Measurements from ENCODE around the gene AXIN1. TPM values are rescaled to one million over a fixed set of nuclear protein-coding genes. Genes with fewer than 3 reads are reported as not detected.

The AXIN1 gene
- total RNA-seq, 2 donors from 2014 or later, result 31.2 to 35.2 TPM

- no peaks in the 10 kb centered on the region for H3K9me3 ChIP-seq
- intact Hi-C loops (cut with DNase I), result no loop called here
- no peak overlapping the region for H3K27ac ChIP-seq
- peaks cover 5 to 6% of the 10 kb centered on the region in 2 donors for H3K36me3 ChIP-seq
- no peak for DNase-seq (ENCODE audit: low spot score)
- TF ChIP-seq POLR2AphosphoS5 (IDR thresholded peaks at IDR 0.05), result no peak
- no peak for TF ChIP-seq POLR2A (IDR thresholded peaks at IDR 0.05)
- TF ChIP-seq, protein P1, sequence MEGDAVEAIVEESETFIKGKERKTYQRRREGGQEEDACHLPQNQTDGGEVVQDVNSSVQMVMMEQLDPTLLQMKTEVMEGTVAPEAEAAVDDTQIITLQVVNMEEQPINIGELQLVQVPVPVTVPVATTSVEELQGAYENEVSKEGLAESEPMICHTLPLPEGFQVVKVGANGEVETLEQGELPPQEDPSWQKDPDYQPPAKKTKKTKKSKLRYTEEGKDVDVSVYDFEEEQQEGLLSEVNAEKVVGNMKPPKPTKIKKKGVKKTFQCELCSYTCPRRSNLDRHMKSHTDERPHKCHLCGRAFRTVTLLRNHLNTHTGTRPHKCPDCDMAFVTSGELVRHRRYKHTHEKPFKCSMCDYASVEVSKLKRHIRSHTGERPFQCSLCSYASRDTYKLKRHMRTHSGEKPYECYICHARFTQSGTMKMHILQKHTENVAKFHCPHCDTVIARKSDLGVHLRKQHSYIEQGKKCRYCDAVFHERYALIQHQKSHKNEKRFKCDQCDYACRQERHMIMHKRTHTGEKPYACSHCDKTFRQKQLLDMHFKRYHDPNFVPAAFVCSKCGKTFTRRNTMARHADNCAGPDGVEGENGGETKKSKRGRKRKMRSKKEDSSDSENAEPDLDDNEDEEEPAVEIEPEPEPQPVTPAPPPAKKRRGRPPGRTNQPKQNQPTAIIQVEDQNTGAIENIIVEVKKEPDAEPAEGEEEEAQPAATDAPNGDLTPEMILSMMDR (IDR thresholded peaks at IDR 0.05), result no peak
- H3K4me1 ChIP-seq (replicated peaks), result no peaks in the 10 kb centered on the region
- no peak overlapping the region for H3K4me3 ChIP-seq
- H3K27me3 ChIP-seq (replicated peaks; ENCODE audit: insufficient read depth), result no peaks in the 10 kb centered on the region
- 91% methylated on average over 32 of the region's 32 CpGs for WGBS
These were observed 59.3 kb downstream of the AXIN1 start for GRCh38 chr16:293043-293775.

GRCh38 chr16:291539-291938, 61.0 kb downstream of the AXIN1 start:
- peaks cover 5 to 6% of the 10 kb centered on the region in 2 donors for H3K36me3 ChIP-seq
- H3K4me3 ChIP-seq, result no peak overlapping the region
- intact Hi-C loops (cut with DNase I), result no loop called here
- no peaks in the 10 kb centered on the region for H3K4me1 ChIP-seq (replicated peaks)
- no peaks in the 10 kb centered on the region for H3K9me3 ChIP-seq
- no peak overlapping the region for H3K27ac ChIP-seq
- no peak for DNase-seq (ENCODE audit: low spot score)
- 96% methylated on average over 16 of the region's 17 CpGs for WGBS
- no peaks in the 10 kb centered on the region for H3K27me3 ChIP-seq (replicated peaks; ENCODE audit: insufficient read depth)
- no peak for TF ChIP-seq POLR2A (IDR thresholded peaks at IDR 0.05)
- TF ChIP-seq POLR2AphosphoS5 (IDR thresholded peaks at IDR 0.05), result no peak
- TF ChIP-seq, protein P1 (IDR thresholded peaks at IDR 0.05), result no peak

DNA sequence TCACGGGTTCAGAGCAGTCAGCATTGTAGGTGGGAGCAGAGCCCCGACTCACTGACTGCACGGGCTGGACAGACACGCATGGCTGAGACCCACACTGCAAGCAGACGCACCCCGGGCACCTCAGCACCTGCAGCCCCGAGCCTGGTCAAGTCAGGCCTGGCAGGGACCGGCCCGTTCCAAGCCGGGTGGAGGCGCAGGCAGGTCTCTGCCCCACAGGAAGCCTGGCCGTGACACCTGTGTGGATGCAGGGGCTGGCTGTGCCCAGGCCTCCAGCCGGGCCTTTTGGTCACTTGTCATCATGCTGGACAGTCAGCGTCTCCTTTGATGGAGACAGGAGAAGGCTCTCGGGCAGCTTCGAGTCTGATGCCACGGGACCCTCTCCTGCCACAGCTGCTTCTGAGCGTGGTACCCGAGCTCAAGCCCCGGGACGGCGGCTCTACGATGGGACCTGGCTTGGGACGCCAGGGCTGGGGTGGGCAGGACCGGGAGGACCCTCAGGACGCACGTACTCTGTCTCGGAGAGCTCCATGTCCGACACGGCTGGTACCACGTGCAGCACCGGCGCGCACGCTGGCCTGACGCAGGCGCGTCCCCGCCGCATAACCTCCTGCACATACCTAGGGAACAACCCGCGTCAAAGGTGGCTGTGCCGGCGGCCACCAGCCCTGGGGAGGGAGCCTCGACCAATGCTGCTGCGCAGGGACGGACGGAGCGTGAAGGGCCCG, 61.7 kb downstream of the AXIN1 start:
- no peaks in the 10 kb centered on the region for H3K27me3 ChIP-seq (replicated peaks; ENCODE audit: insufficient read depth)
- no peaks in the 10 kb centered on the region for H3K9me3 ChIP-seq
- 93% methylated on average over 40 of the region's 50 CpGs for WGBS
- peaks cover 5 to 6% of the 10 kb centered on the region in 2 donors for H3K36me3 ChIP-seq
- TF ChIP-seq POLR2AphosphoS5 (IDR thresholded peaks at IDR 0.05) (no peak), POLR2A (IDR thresholded peaks at IDR 0.05) (no peak)
- TF ChIP-seq, protein P1 (IDR thresholded peaks at IDR 0.05), result no peak
- intact Hi-C loops (cut with DNase I), result no loop called here
- no peak overlapping the region for H3K4me3 ChIP-seq
- no peak overlapping the region for H3K27ac ChIP-seq
- no peaks in the 10 kb centered on the region for H3K4me1 ChIP-seq (replicated peaks)
- DNase-seq (ENCODE audit: low spot score), result no peak

DNA sequence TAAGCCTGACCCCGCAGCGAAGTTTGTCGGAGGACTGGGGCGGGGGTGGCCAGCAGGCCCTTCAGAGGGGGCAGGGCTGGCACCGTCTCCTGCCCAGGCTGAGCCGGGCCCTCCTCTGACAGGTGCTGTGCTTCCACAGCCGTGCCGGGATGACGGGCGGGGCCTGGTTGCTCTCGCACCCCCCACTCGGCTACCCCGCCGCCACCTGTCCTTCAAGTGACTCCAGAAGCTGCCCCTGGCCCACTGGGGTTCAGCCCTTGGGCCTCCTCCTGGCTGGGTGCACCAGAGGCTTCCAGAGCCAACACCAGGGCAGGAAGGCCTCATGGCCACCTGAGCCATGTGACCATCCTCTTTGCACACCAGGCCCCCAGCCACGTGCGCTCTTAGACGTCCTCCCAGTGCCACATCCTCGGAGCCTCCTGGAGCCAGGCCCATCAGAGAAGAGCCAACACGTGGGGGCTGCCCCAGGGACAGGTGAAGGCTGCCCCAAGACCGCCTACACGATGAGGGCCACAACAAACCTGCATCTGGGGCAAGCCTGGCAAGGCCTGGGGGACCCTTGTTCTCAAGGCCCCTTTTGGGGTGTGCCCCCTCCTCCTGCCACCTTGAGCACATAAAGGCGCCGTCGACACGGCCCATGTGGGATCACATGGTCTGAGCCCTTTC, 62.4 kb downstream of the AXIN1 start:
- Histone ChIP-seq H3K4me3 (no peak overlapping the region), H3K27me3 (replicated peaks; ENCODE audit: insufficient read depth) (no peaks in the 10 kb centered on the region), H3K9me3 (no peaks in the 10 kb centered on the region), H3K4me1 (replicated peaks) (no peaks in the 10 kb centered on the region), H3K27ac (no peak overlapping the region), H3K36me3 (peaks cover 5 to 6% of the 10 kb centered on the region in 2 donors)
- TF ChIP-seq POLR2AphosphoS5 (IDR thresholded peaks at IDR 0.05) (no peak), POLR2A (IDR thresholded peaks at IDR 0.05) (no peak)
- TF ChIP-seq, protein P1 (IDR thresholded peaks at IDR 0.05), result no peak
- intact Hi-C loops (cut with DNase I), result no loop called here
- DNase-seq (ENCODE audit: low spot score), result no peak
- WGBS, result 90% methylated on average over 20 of the region's 25 CpGs

Measured in prostate gland (tissue), 2 donors.